Heart left ventricle (tissue), 16 donors: Measurements from ENCODE around the gene SLC34A3. TPM values are rescaled to one million over a fixed set of nuclear protein-coding genes. Genes with fewer than 3 reads are reported as not detected.
A peak's percentile ranks its signal among the peaks of the same experiment; 100 is the strongest.

Experiments
- ATAC-seq, 4 donors: fragments of 200-7000 bp; cut with Tn5 transposase; one replicate each; pipeline ENCODE4 v1.9.1; 2020 to 2022; ENCODE audit warnings: moderate library complexity in 4 of 4, mild to moderate bottlenecking in 3 of 4, moderate number of reproducible peaks in 1 of 4
- DNase-seq, 5 donors: peaks; one replicate each; pipeline ENCODE4 v3.0.0-alpha.2; 2020
- H3K27ac ChIP-seq, 12 donors: fragments of 200-600 bp; sonication (generic) in 4 of 12; one replicate each; pipeline versions ENCODE4 v1.5.0 to v1.8.0; 2016 to 2022; ENCODE audit warnings: mild to moderate bottlenecking in 2 of 12
- H3K27me3 ChIP-seq, 9 donors: fragments of 200-600 bp; sonication (generic) in 2 of 9; one replicate each; pipeline versions ENCODE4 v1.5.1 to v1.8.0; 2016 to 2022; ENCODE audit warnings: mild to moderate bottlenecking in 3 of 9
- H3K36me3 ChIP-seq, 9 donors: fragments of 200-600 bp; sonication (generic) in 2 of 9; one replicate each; pipeline versions ENCODE4 v1.5.0 to v1.8.0; 2018 to 2022; ENCODE audit warnings: mild to moderate bottlenecking in 2 of 9
- H3K4me1 ChIP-seq, 12 donors: fragments of 200-600 bp; sonication (generic) in 4 of 12; one replicate each; pipeline versions ENCODE4 v1.5.0 to v1.8.0; 2016 to 2022; ENCODE audit warnings: mild to moderate bottlenecking in 3 of 12
- H3K4me3 ChIP-seq, 12 donors: fragments of 200-600 bp; sonication (generic) in 4 of 12; one replicate each; pipeline versions ENCODE4 v1.5.0 to v1.8.0; 2017 to 2022; ENCODE audit warnings: mild to moderate bottlenecking in 9 of 12, moderate library complexity in 4 of 12
- H3K9me3 ChIP-seq, 12 donors: fragments of 200-600 bp; sonication (generic) in 4 of 12; one replicate each; pipeline versions ENCODE4 v1.5.0 to v1.8.0; 2016 to 2022; ENCODE audit warnings: mild to moderate bottlenecking in 1 of 12
- CTCF ChIP-seq, 12 donors: fragments of 200-600 bp; sonication (generic) in 4 of 12; IDR thresholded peaks; one replicate each; pipeline versions ENCODE4 v1.5.0 to v1.8.0; 2018 to 2022; ENCODE audit warnings: antibody characterized with exemption in 12 of 12, mild to moderate bottlenecking in 5 of 12
- POLR2A ChIP-seq, 2 donors: fragments of 450-650 bp; IDR thresholded peaks; one replicate each; pipeline ENCODE4 v1.6.1; 2017; ENCODE audit warnings: antibody characterized with exemption in 2 of 2, mild to moderate bottlenecking in 2 of 2, moderate library complexity in 2 of 2
- WGBS, 4 donors: extraction: QIAGEN DNeasy Blood & Tissue Kit in 2 of 4; methylation state at CpG; one replicate each; pipeline versions ENCODE4 v1.1.5 to v1.1.7; 2013 to 2018; 5-methylcytosine and 5-hydroxymethylcytosine counted together
- intact Hi-C, 10 donors: fragments of 100-400 bp; cut with DNase I; formaldehyde crosslinking; loops; one replicate each; pipeline versions ENCODE4 v1.11.1 to v1.14.2; 2022
- polyA plus RNA-seq, 2 donors: library from polyadenylated mRNA; stranded (reverse); fragments of 200-250 nt; gene quantifications; one replicate each; pipeline ENCODE4 v1.2.3, GENCODE V29; 2013
- total RNA-seq, 9 donors: library from RNA; depleted of rRNA in 2 of 9; stranded (reverse); fragments of >200 nt in 2 of 9; fragmentation: NEBNext Ultra II Directional in 3 of 9; extraction: Animal tissue kit (Norgen Biotek cat#: 25700) in 3 of 9; gene quantifications; one replicate each; pipeline versions ENCODE4 v1.1.0 to v1.2.4, GENCODE V29; 2016 to 2023
- donor health status: ischemic (EF 13 %, LVEDD 7.1; RV severe dilation, severe dysfunction).
- donor health status: healthy with polysubstance abuse.
- donor health status: DM: no; HTN: yes; CAD: no.
- donor health status: DM: no; HTN: no; CAD: no.
- donor health status: ischemic (EF 25% LVEDD 6.9; RV normal size, moderate dysfunction).
- donor health status: ischemic (EF 25% LVEDD 5.7; RV mildly dilated, moderate dysfunction).
- donor health status: healthy.
- donor health status: DM: yes; HTN: yes; CAD: no.
- donor health status: ischemic (EF 35%, LVEDD 5.7; RV mildly dilated, moderate dysfunction).
- donor health status: nonischemic (EF 11% LVEDD 7.7; RV severe dilation, severe dysfunction).
- donor health status: DM: yes; HTN: yes; CAD: no.
- donor health status: PGD.
- donor health status: ischemic (EF 29% LVEDD 5.4; RV normal size, mild dysfunction).
- donor health status: nonischemic (EF 23%, LVEDD 6.1; RV moderate dilation, normal function).

SLC34A3 gene
- total and polyA plus RNA-seq, 11 donors = not detected

- intact Hi-C loops = no loop called here
- peaks cover 5 to 90% (median 71%) of the 10 kb centered on the region in 12 donors for H3K4me1 ChIP-seq
- H3K9me3 ChIP-seq = no peaks in the 10 kb centered on the region
- H3K27ac ChIP-seq = peak overlapping the region in 6 of 12 donors; percentile 8 to 70 (median 26)
- no peaks in the 10 kb centered on the region for H3K36me3 ChIP-seq
- 61 to 75% (median 68%) methylated on average over 4 to 19 of the region's 19 CpGs for WGBS, 4 donors
- no peak for TF ChIP-seq CTCF (IDR thresholded peaks at IDR 0.05)
- TF ChIP-seq POLR2A (IDR thresholded peaks at IDR 0.05) = no peak
- peak overlapping the region in 9 of 12 donors; percentile 3 to 94 (median 68) for H3K4me3 ChIP-seq
- H3K27me3 ChIP-seq = no peaks in the 10 kb centered on the region
- DNase-seq (no peak), ATAC-seq (no peak)
Measured at GRCh38 chr9:137198051-137198901, 32.4 kb upstream of the SLC34A3 start.

- TF ChIP-seq CTCF (IDR thresholded peaks at IDR 0.05) = no peak
- no peak for TF ChIP-seq POLR2A (IDR thresholded peaks at IDR 0.05)
- H3K4me3 ChIP-seq = peak overlapping the region in 11 of 12 donors; percentile 3 to 94 (median 63)
- peaks cover 5 to 90% (median 75%) of the 10 kb centered on the region in 12 donors for H3K4me1 ChIP-seq
- H3K27me3 ChIP-seq = no peaks in the 10 kb centered on the region
- intact Hi-C loops = no loop called here
- peak overlapping the region in 9 of 12 donors; percentile 0 to 70 (median 17) for H3K27ac ChIP-seq
- ATAC-seq = no peak
- no peak for DNase-seq
- H3K9me3 ChIP-seq = no peaks in the 10 kb centered on the region
- no peaks in the 10 kb centered on the region for H3K36me3 ChIP-seq
- WGBS, 4 donors = 53 to 57% (median 55%) methylated on average over 11 of the region's 11 CpGs; no CpG with 5 or more reads in 1 of the 4 donors
Measured at GRCh38 chr9:137198902-137199283, 31.8 kb upstream of the SLC34A3 start.

GRCh38 chr9:137199411-137200121 lies 31.1 kb upstream of the SLC34A3 start:
- intact Hi-C loops = loop anchor here in 1 of 10 donors (1.0 kb wide), 1 partner anchor 11 kb away; the partner anchor contains the start of genes ANAPC2 and SSNA1
- Histone ChIP-seq H3K4me3 (peak overlapping the region; percentile 23 to 94 (median 66)), H3K4me1 (peaks cover 9 to 90% (median 78%) of the 10 kb centered on the region in 12 donors), H3K9me3 (no peaks in the 10 kb centered on the region), H3K36me3 (no peaks in the 10 kb centered on the region), H3K27ac (peak overlapping the region in 9 of 12 donors; percentile 0 to 70 (median 33)), H3K27me3 (no peaks in the 10 kb centered on the region)
- TF ChIP-seq CTCF (IDR thresholded peaks at IDR 0.05) (no peak), POLR2A (IDR thresholded peaks at IDR 0.05) (no peak)
- 6 to 8% (median 8%) methylated on average over 13 to 51 of the region's 51 CpGs; no CpG with 5 or more reads in 1 of the 4 donors for WGBS, 4 donors
- ATAC-seq = no peak
- DNase-seq = no peak
